GM23338 (cell line): ENCODE data around the gene MYL12B. TPM values are rescaled to one million over a fixed set of nuclear protein-coding genes. Genes with fewer than 3 reads are reported as not detected.

Experiments
- ATAC-seq: fragments of 200-7000 bp; cut with Tn5 transposase; 3 replicates; pipeline ENCODE4 v1.9.1; 2020
- DNase-seq: peaks from one replicate; pipeline ENCODE4 v3.0.0-alpha.2; 2015; ENCODE audit warnings: low spot score
- H2AFZ ChIP-seq: fragments of 200-600 bp; sonication (generic); 2 replicates; pipeline ENCODE4 v1.8.0; 2016; ENCODE audit warnings: antibody characterized with exemption, mild to moderate bottlenecking, moderate library complexity
- H3F3A ChIP-seq: fragments of 200-600 bp; sonication (generic); replicated peaks from 2 replicates; pipeline ENCODE4 v1.8.0; 2017; ENCODE audit warnings: antibody characterized with exemption, mixed run types, low read depth
- H3K27ac ChIP-seq: fragments of 200-600 bp; sonication (generic); 2 replicates; pipeline ENCODE4 v1.6.1; 2016; ENCODE audit warnings: low read depth
- H3K27me3 ChIP-seq: fragments of 200-600 bp; sonication (generic); 2 replicates; pipeline ENCODE4 v1.8.0; 2016; ENCODE audit warnings: mild to moderate bottlenecking, mixed run types, moderate library complexity; ENCODE audit not compliant: insufficient read depth
- H3K36me3 ChIP-seq: fragments of 200-600 bp; sonication (generic); 2 replicates; pipeline ENCODE4 v1.8.0; 2016; ENCODE audit warnings: mild to moderate bottlenecking; ENCODE audit not compliant: insufficient read depth
- H3K4me1 ChIP-seq: fragments of 200-600 bp; sonication (generic); 2 replicates; pipeline ENCODE4 v1.8.0; 2016; ENCODE audit warnings: mild to moderate bottlenecking, moderate library complexity; ENCODE audit not compliant: insufficient read depth
- H3K4me2 ChIP-seq: fragments of 200-600 bp; sonication (generic); 2 replicates; pipeline ENCODE4 v1.7.1; 2017; ENCODE audit warnings: mixed run types
- H3K4me3 ChIP-seq: fragments of 200-600 bp; sonication (generic); 2 replicates; pipeline ENCODE4 v1.6.1; 2016; ENCODE audit warnings: mixed run types
- H3K79me2 ChIP-seq: fragments of 200-600 bp; sonication (generic); replicated peaks from 2 replicates; pipeline ENCODE4 v1.8.0; 2017; ENCODE audit warnings: mild to moderate bottlenecking; ENCODE audit not compliant: insufficient read depth
- H3K9me2 ChIP-seq: fragments of 200-600 bp; sonication (generic); 2 replicates; pipeline ENCODE4 v1.8.0; 2017; ENCODE audit not compliant: insufficient read depth
- H4K20me1 ChIP-seq: fragments of 200-600 bp; sonication (generic); replicated peaks from 2 replicates; pipeline ENCODE4 v1.8.0; 2017; ENCODE audit warnings: mild to moderate bottlenecking; ENCODE audit not compliant: insufficient read depth
- H3K27ac Mint-ChIP-seq: 2 replicates; pipeline ENCODE4 v1.8.0; 2020; ENCODE audit warnings: inconsistent platforms, mild to moderate bottlenecking, moderate library complexity, mixed read lengths
- H3K27me3 Mint-ChIP-seq: 3 replicates; pipeline ENCODE4 v1.8.0; 2022; ENCODE audit warnings: low read depth, mild to moderate bottlenecking, moderate library complexity, mixed read lengths, inconsistent platforms; ENCODE audit not compliant: insufficient read depth, poor library complexity
- H3K36me3 Mint-ChIP-seq: 3 replicates; pipeline ENCODE4 v1.8.0; 2021; ENCODE audit warnings: low read depth, mild to moderate bottlenecking, inconsistent platforms, moderate library complexity, mixed read lengths
- H3K4me1 Mint-ChIP-seq: 3 replicates; pipeline ENCODE4 v1.8.0; 2020; ENCODE audit warnings: mild to moderate bottlenecking, inconsistent platforms, mixed read lengths
- H3K4me3 Mint-ChIP-seq: 3 replicates; pipeline ENCODE4 v1.8.0; 2021; ENCODE audit warnings: moderate library complexity, mild to moderate bottlenecking, inconsistent platforms, mixed read lengths
- H3K9me3 Mint-ChIP-seq: 3 replicates; pipeline ENCODE4 v1.8.0; 2020; ENCODE audit warnings: moderate library complexity, mild to moderate bottlenecking, inconsistent platforms, mixed read lengths
- CREB1 ChIP-seq: fragments of 250-450 bp; sonication (Bioruptor Pico); IDR thresholded peaks from 2 replicates; pipeline ENCODE4 v1.5.0; 2020; ENCODE audit warnings: low read depth, mild to moderate bottlenecking, moderate library complexity
- CTCF ChIP-seq, 2 experiments: fragments of 200-600 bp in 1 of 2; sonication (generic) in 1 of 2; conservative IDR thresholded peaks; 2 replicates each; pipeline versions ENCODE4 v1.5.1 to v1.6.1; 2016 to 2017; ENCODE audit warnings: antibody characterized with exemption in 2 of 2, low read depth in 2 of 2, mild to moderate bottlenecking in 2 of 2, moderate library complexity in 1 of 2
- EZH2 ChIP-seq: fragments of 200-600 bp; sonication (generic); IDR thresholded peaks from one replicate; pipeline ENCODE4 v1.8.0; 2017; ENCODE audit warnings: antibody characterized with exemption, mild to moderate bottlenecking, low read depth; ENCODE audit not compliant: unreplicated experiment
- EZH2phosphoT487 ChIP-seq: fragments of 200-600 bp; sonication (generic); IDR thresholded peaks from one replicate; pipeline ENCODE4 v1.8.1; 2018; ENCODE audit warnings: antibody characterized with exemption; ENCODE audit not compliant: unreplicated experiment
- JUNB ChIP-seq: IDR thresholded peaks from one replicate; pipeline ENCODE4 v1.6.1; 2016; ENCODE audit warnings: antibody characterized with exemption; ENCODE audit not compliant: unreplicated experiment
- NANOG ChIP-seq: IDR thresholded peaks from 2 replicates; pipeline ENCODE4 v1.6.1; 2016; ENCODE audit warnings: antibody characterized with exemption, borderline replicate concordance
- STAT1 ChIP-seq: IDR thresholded peaks from one replicate; pipeline ENCODE4 v1.6.1; 2016; ENCODE audit warnings: antibody characterized with exemption; ENCODE audit not compliant: unreplicated experiment
- ZNF114 ChIP-seq: fragments of 250-450 bp; sonication (Bioruptor Pico); IDR thresholded peaks from 2 replicates; pipeline ENCODE4 v1.5.0; 2020; ENCODE audit warnings: mild to moderate bottlenecking, moderate library complexity
- ZNF331 ChIP-seq: fragments of 250-450 bp; sonication (Bioruptor Pico); IDR thresholded peaks from 2 replicates; pipeline ENCODE4 v1.5.0; 2020; ENCODE audit warnings: low read depth, mild to moderate bottlenecking, moderate library complexity
- polyA plus RNA-seq: library from polyadenylated mRNA; unstranded; fragments of >200 nt; fragmentation: Nextera tagmentation; extraction: Ambion mirVana; gene quantifications from 2 replicates; pipeline ENCODE4 v1.2.1, GENCODE V29; 2016
- total RNA-seq: library from RNA; depleted of rRNA; stranded (reverse); fragments of >200 nt; shearing (Covaris generic); gene quantifications from 2 replicates; pipeline ENCODE4 v1.2.3, GENCODE V29; 2014
- TF ChIP-seq, protein P1 (sequence below): IDR thresholded peaks from 2 replicates; pipeline ENCODE4 v1.6.1; 2016; ENCODE audit warnings: antibody characterized with exemption
- TF ChIP-seq, protein P2 (sequence below): fragments of 250-450 bp; sonication (Bioruptor Pico); IDR thresholded peaks from 2 replicates; pipeline ENCODE4 v1.5.0; 2020; ENCODE audit warnings: mild to moderate bottlenecking, moderate library complexity

Gene MYL12B
- total and polyA plus RNA-seq, 2 experiments from 2014 or later: 165 to 330 TPM

DNA sequence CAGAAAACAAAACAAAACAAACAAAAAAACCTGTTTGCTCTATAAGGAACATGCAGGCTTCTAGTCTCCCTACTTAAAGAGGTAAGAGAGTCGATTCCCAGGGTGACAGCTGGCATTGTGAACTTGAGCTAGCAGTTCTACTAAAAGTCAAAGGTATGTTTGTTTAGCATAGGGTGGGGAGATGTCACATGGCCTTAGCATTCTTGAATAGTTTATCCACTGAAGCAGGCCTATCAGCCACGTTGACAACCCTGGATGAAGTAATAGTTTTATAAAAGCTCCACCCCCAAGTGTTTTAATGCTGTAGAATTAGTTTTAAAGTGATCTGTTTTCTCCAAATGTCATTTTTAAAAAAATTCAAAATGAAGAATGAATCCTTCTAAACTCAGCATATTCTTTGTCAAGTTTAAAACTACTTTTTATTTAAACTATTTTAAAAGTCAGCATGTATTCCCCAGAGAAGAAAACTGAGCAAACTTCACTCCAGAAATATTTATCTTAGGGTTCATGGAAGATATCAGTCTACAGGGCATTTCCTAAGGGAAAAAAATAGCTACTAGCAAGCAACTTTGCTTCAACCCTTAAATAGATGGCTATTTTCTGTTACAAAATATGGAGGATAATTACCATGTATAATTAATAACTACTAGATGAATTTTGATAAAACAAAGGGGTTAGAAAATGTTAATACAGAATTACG is 43.8 kb upstream of the MYL12B start:
- Histone ChIP-seq H3K27ac (no peak overlapping the region), H3K4me2 (no peak overlapping the region), H3K9me2 (no peaks in the 10 kb centered on the region; the same call in 1 of the 2 replicates), H2AFZ (no peak overlapping the region), H3K4me1 (peaks cover 14% of the 10 kb centered on the region), H3F3A (no peaks in the 10 kb centered on the region), H3K27me3 (no peaks in the 10 kb centered on the region), H3K79me2 (no peaks in the 10 kb centered on the region), H4K20me1 (no peaks in the 10 kb centered on the region), H3K4me3 (no peak overlapping the region), H3K36me3 (no peaks in the 10 kb centered on the region; the same call in 1 of the 2 replicates)
- Mint-ChIP-seq H3K4me1 (peaks cover 14% of the 10 kb centered on the region; the same call in 2 of the 3 replicates), H3K4me3 (no peak overlapping the region), H3K36me3 (no peaks in the 10 kb centered on the region), H3K27me3 (peaks cover 2% of the 10 kb centered on the region), H3K27ac (no peak overlapping the region), H3K9me3 (no peaks in the 10 kb centered on the region)
- TF ChIP-seq ZNF331 (no peak), CREB1 (CRISPR knock-in tag) (no peak), STAT1 (no peak), NANOG (no peak), ZNF114 (CRISPR knock-in tag) (no peak), CTCF (conservative IDR thresholded peaks at IDR 0.05; ENCODE audit: low read depth in 2 of 2) (no peak), JUNB (no peak), EZH2phosphoT487 (no peak), EZH2 (no peak)
- TF ChIP-seq, protein P1, sequence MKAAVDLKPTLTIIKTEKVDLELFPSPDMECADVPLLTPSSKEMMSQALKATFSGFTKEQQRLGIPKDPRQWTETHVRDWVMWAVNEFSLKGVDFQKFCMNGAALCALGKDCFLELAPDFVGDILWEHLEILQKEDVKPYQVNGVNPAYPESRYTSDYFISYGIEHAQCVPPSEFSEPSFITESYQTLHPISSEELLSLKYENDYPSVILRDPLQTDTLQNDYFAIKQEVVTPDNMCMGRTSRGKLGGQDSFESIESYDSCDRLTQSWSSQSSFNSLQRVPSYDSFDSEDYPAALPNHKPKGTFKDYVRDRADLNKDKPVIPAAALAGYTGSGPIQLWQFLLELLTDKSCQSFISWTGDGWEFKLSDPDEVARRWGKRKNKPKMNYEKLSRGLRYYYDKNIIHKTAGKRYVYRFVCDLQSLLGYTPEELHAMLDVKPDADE: no peak
- TF ChIP-seq, protein P2, sequence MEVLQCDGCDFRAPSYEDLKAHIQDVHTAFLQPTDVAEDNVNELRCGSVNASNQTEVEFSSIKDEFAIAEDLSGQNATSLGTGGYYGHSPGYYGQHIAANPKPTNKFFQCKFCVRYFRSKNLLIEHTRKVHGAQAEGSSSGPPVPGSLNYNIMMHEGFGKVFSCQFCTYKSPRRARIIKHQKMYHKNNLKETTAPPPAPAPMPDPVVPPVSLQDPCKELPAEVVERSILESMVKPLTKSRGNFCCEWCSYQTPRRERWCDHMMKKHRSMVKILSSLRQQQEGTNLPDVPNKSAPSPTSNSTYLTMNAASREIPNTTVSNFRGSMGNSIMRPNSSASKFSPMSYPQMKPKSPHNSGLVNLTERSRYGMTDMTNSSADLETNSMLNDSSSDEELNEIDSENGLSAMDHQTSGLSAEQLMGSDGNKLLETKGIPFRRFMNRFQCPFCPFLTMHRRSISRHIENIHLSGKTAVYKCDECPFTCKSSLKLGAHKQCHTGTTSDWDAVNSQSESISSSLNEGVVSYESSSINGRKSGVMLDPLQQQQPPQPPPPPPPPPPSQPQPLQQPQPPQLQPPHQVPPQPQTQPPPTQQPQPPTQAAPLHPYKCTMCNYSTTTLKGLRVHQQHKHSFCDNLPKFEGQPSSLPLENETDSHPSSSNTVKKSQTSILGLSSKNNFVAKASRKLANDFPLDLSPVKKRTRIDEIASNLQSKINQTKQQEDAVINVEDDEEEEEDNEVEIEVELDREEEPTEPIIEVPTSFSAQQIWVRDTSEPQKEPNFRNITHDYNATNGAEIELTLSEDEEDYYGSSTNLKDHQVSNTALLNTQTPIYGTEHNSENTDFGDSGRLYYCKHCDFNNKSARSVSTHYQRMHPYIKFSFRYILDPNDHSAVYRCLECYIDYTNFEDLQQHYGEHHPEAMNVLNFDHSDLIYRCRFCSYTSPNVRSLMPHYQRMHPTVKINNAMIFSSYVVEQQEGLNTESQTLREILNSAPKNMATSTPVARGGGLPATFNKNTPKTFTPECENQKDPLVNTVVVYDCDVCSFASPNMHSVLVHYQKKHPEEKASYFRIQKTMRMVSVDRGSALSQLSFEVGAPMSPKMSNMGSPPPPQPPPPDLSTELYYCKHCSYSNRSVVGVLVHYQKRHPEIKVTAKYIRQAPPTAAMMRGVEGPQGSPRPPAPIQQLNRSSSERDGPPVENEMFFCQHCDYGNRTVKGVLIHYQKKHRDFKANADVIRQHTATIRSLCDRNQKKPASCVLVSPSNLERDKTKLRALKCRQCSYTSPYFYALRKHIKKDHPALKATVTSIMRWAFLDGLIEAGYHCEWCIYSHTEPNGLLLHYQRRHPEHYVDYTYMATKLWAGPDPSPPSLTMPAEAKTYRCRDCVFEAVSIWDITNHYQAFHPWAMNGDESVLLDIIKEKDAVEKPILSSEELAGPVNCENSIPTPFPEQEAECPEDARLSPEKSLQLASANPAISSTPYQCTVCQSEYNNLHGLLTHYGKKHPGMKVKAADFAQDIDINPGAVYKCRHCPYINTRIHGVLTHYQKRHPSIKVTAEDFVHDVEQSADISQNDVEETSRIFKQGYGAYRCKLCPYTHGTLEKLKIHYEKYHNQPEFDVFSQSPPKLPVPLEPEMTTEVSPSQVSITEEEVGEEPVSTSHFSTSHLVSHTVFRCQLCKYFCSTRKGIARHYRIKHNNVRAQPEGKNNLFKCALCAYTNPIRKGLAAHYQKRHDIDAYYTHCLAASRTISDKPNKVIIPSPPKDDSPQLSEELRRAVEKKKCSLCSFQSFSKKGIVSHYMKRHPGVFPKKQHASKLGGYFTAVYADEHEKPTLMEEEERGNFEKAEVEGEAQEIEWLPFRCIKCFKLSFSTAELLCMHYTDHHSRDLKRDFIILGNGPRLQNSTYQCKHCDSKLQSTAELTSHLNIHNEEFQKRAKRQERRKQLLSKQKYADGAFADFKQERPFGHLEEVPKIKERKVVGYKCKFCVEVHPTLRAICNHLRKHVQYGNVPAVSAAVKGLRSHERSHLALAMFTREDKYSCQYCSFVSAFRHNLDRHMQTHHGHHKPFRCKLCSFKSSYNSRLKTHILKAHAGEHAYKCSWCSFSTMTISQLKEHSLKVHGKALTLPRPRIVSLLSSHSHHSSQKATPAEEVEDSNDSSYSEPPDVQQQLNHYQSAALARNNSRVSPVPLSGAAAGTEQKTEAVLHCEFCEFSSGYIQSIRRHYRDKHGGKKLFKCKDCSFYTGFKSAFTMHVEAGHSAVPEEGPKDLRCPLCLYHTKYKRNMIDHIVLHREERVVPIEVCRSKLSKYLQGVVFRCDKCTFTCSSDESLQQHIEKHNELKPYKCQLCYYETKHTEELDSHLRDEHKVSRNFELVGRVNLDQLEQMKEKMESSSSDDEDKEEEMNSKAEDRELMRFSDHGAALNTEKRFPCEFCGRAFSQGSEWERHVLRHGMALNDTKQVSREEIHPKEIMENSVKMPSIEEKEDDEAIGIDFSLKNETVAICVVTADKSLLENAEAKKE (CRISPR knock-in tag): no peak
- peak; percentile 47; the same call in 2 of the 3 replicates for ATAC-seq
- DNase-seq: peak; percentile 60
